ENCODE measurements around the gene CHCHD1.
A peak's percentile ranks its signal among the peaks of the same experiment; 100 is the strongest.

The CHCHD1 gene

DNA sequence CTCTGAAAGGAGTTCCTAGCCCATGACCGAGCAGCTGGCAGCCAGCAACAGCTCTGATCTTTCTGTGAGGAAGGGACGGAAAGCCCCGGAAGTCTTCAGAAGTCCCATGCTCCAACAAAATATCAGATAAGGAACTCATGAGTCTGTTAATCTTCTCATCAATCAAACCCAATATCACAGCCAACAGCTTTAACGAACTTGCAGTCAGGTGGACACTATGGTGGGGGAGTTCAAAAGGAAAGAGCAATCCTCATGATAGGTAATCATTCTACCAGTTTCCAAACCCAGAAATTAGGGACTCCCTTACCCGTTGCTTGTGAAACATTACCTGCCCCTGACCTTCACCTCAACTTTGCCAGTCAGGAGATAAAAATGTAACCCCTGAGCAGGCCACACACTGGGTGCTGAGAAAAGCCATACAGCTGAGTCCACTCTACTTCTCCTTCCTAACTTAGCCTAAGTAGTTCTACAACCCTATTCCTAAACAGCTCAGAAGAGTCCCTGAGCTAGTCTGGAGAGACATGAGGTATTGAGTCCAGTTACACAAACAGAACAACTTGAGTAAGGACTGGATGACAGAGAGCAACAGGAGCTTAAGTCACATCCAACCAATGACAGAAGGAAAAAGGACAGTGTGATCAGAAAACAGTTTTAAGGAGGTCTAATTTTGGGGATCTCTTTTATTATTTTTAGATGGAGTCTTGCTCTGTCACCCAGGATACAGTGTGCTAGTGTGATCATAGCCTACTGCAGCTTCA, 27.4 kb downstream of the CHCHD1 start:
- H3K4me3 Mint-ChIP-seq: peak overlapping the region; percentile 94
- H3K27me3 Mint-ChIP-seq: no peaks in the 10 kb centered on the region
- no peaks in the 10 kb centered on the region for H3K9me3 Mint-ChIP-seq (ENCODE audit: low read depth)
- peaks cover 9% of the 10 kb centered on the region for H3K36me3 Mint-ChIP-seq
- H3K4me1 Mint-ChIP-seq (ENCODE audit: low read depth): peaks cover 45% of the 10 kb centered on the region
- peak overlapping the region; percentile 83 for H3K27ac Mint-ChIP-seq

DNA sequence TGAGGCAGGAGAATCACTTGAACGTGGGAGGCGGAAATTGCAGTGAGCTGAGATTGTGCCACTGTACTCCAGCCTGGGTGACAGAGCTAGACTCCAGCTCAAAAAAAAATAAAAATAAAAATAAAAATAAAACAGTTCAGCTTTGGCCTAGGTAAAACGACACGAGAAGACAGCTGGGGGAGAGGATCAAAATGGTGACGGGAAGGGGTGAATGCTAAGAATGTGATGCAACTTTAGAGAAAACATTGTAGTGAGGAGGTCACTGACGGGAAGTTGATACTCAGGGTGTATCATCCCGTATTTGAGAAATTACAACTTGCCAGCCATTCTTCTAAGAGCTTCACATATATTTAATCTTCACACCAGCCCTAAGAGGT, 28.5 kb downstream of the CHCHD1 start:
- Mint-ChIP-seq H3K36me3 (peaks cover 9% of the 10 kb centered on the region), H3K4me1 (ENCODE audit: low read depth) (peaks cover 45% of the 10 kb centered on the region), H3K27me3 (no peaks in the 10 kb centered on the region), H3K4me3 (peak overlapping the region; percentile 94), H3K9me3 (ENCODE audit: low read depth) (no peaks in the 10 kb centered on the region), H3K27ac (peak overlapping the region; percentile 97)

GRCh38 chr10:73810735-73811465, 29.1 kb downstream of the CHCHD1 start:
- H3K27me3 Mint-ChIP-seq: no peaks in the 10 kb centered on the region
- H3K4me3 Mint-ChIP-seq: peak overlapping the region; percentile 94
- no peaks in the 10 kb centered on the region for H3K9me3 Mint-ChIP-seq (ENCODE audit: low read depth)
- peaks cover 39% of the 10 kb centered on the region for H3K4me1 Mint-ChIP-seq (ENCODE audit: low read depth)
- H3K27ac Mint-ChIP-seq: peak overlapping the region; percentile 97
- H3K36me3 Mint-ChIP-seq: peaks cover 6% of the 10 kb centered on the region

DNA sequence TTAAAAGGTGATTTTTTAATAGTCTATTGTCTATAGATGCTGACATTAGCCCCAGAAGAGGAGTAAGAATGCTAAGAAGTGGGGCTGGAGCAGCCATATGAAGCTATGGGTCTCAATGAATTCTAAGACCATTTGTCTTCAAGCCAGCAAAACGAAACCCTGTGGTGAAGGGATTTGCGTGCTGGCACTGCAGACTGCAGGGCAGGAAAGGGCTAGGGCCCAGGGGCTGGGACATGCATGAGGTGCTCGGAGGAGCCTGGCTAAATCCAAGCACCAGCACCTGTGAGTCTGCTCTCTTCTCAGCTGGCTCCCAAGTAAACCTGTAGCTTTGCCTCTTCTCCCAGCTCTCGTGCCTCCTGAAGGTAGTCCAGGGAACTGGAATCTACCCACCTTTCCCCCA, 30.8 kb downstream of the CHCHD1 start:
- H3K27me3 Mint-ChIP-seq: no peaks in the 10 kb centered on the region
- peaks cover 22% of the 10 kb centered on the region for H3K4me1 Mint-ChIP-seq (ENCODE audit: low read depth)
- no peaks in the 10 kb centered on the region for H3K9me3 Mint-ChIP-seq (ENCODE audit: low read depth)
- no peaks in the 10 kb centered on the region for H3K36me3 Mint-ChIP-seq
- H3K4me3 Mint-ChIP-seq: peak overlapping the region; percentile 60
- H3K27ac Mint-ChIP-seq: peak overlapping the region; percentile 70

GRCh38 chr10:73813333-73813732, 31.5 kb downstream of the CHCHD1 start:
- Mint-ChIP-seq H3K27me3 (no peaks in the 10 kb centered on the region), H3K4me3 (no peak overlapping the region), H3K4me1 (ENCODE audit: low read depth) (peaks cover 20% of the 10 kb centered on the region), H3K36me3 (no peaks in the 10 kb centered on the region), H3K27ac (no peak overlapping the region), H3K9me3 (ENCODE audit: low read depth) (no peaks in the 10 kb centered on the region)

GRCh38 chr10:73814276-73814895, 32.5 kb downstream of the CHCHD1 start:
- Mint-ChIP-seq H3K4me1 (ENCODE audit: low read depth) (peaks cover 12% of the 10 kb centered on the region), H3K4me3 (no peak overlapping the region), H3K36me3 (no peaks in the 10 kb centered on the region), H3K9me3 (ENCODE audit: low read depth) (no peaks in the 10 kb centered on the region), H3K27ac (no peak overlapping the region), H3K27me3 (no peaks in the 10 kb centered on the region)

GRCh38 chr10:73814896-73815718, 33.3 kb downstream of the CHCHD1 start:
- H3K9me3 Mint-ChIP-seq (ENCODE audit: low read depth): no peaks in the 10 kb centered on the region
- H3K27ac Mint-ChIP-seq: no peak overlapping the region
- no peaks in the 10 kb centered on the region for H3K36me3 Mint-ChIP-seq
- H3K4me1 Mint-ChIP-seq (ENCODE audit: low read depth): peaks cover 5% of the 10 kb centered on the region
- H3K27me3 Mint-ChIP-seq: no peaks in the 10 kb centered on the region
- H3K4me3 Mint-ChIP-seq: no peak overlapping the region

DNA sequence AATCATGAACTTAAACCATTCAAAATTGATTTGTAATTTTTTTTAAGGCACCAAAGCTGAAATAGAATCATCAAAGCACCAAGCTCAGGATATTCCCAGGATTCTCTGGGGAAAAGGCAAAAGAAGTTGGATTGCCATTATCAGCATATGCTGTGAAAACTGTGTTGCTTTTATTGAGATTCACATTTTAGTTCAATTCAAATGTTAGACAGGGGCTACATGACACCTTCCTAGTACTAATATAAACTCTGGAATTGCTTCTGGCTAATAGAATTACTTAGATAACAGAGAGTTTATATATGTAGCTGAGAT, 33.8 kb downstream of the CHCHD1 start:
- peaks cover under 1% of the 10 kb centered on the region for H3K4me1 Mint-ChIP-seq (ENCODE audit: low read depth)
- H3K9me3 Mint-ChIP-seq (ENCODE audit: low read depth): no peaks in the 10 kb centered on the region
- H3K36me3 Mint-ChIP-seq: no peaks in the 10 kb centered on the region
- H3K4me3 Mint-ChIP-seq: no peak overlapping the region
- H3K27me3 Mint-ChIP-seq: no peaks in the 10 kb centered on the region
- H3K27ac Mint-ChIP-seq: no peak overlapping the region

DNA sequence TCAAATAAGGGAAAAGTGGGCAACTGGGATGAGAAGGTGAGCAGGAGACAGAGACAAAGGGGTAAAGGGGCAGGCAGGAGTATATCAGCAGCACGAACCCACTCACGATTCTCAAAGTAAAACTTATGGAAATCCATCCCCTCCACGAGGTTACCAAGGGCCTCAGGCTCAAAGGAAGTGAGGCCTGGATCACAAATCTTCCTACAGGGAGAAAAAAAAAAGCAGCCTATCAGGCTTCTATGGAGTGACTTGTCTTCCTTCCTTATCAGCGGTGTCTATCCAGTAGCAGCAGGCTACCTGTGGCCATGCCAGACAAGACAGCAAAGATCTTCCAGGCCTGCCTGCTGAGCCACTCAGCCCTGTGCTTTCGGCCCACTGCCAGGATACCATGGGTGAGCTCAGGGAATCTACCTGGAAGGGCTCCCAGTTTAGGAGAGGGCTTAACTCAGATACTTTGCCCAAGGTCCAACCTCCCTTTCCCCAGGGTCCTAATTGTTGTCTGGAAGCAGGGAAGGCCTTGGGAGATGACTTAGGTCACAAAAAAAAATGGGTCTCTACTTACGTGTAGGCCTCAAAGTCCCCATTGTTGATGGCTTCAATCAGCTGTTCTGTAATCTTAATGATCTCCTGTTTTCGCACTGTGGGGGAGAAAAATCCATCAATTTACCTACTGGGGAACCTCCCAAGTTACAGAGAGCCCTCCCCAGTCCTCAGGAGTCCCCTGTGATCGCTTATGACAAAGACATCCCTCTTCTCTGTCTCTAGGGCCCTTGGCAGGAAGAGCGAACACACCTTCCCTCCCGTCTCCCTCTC, 35.3 kb downstream of the CHCHD1 start:
- H3K4me1 Mint-ChIP-seq (ENCODE audit: low read depth): no peaks in the 10 kb centered on the region
- no peaks in the 10 kb centered on the region for H3K27me3 Mint-ChIP-seq
- no peak overlapping the region for H3K4me3 Mint-ChIP-seq
- H3K27ac Mint-ChIP-seq: peak overlapping the region; percentile 54
- H3K36me3 Mint-ChIP-seq: no peaks in the 10 kb centered on the region
- H3K9me3 Mint-ChIP-seq (ENCODE audit: low read depth): no peaks in the 10 kb centered on the region

DNA sequence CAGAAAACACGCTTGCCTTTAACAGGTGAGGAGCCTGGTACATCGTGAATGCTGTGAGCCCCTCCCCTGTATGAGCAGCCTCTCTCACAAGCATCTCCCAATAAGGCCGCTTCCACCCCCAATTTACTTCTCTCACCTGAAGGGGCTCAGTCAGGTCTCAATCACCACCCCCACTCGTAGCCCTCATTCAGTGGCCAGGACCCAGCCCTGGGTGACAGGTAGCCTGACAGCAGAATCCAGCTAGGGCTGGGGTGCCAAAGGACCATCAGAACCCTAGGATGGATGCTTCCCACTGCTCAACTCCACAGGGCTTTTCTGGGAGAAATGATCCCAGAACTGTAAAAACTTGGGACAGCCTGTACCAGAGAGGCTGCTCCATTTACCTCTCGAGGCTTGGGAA, 36.0 kb downstream of the CHCHD1 start:
- Mint-ChIP-seq H3K4me1 (ENCODE audit: low read depth) (no peaks in the 10 kb centered on the region), H3K36me3 (no peaks in the 10 kb centered on the region), H3K27ac (peak overlapping the region; percentile 54), H3K4me3 (no peak overlapping the region), H3K9me3 (ENCODE audit: low read depth) (no peaks in the 10 kb centered on the region), H3K27me3 (no peaks in the 10 kb centered on the region)

DNA sequence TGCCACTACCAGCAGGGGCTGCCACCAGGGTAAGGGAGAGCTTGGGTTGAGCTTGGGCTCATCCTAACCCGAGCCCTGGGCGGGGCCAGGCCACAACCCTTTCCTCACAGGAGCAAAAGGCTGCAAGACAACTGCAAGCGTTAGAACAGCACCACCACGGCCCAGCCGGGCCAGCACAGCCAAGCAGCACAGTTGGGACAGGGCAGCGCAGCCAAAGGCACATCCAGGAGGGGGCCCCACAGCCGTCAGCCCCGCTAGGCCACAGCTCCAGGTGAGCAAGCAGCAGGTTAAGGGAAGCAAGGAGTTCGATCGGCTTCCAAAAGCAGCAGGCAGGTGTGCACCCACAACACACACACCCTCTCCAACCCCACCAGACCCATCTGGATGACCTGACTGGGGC, 36.6 kb downstream of the CHCHD1 start:
- H3K27ac Mint-ChIP-seq: no peak overlapping the region
- H3K27me3 Mint-ChIP-seq: no peaks in the 10 kb centered on the region
- H3K9me3 Mint-ChIP-seq (ENCODE audit: low read depth): no peaks in the 10 kb centered on the region
- H3K4me1 Mint-ChIP-seq (ENCODE audit: low read depth): no peaks in the 10 kb centered on the region
- no peak overlapping the region for H3K4me3 Mint-ChIP-seq
- H3K36me3 Mint-ChIP-seq: no peaks in the 10 kb centered on the region

GRCh38 chr10:73819081-73819480, 37.2 kb downstream of the CHCHD1 start:
- no peaks in the 10 kb centered on the region for H3K27me3 Mint-ChIP-seq
- H3K36me3 Mint-ChIP-seq: no peaks in the 10 kb centered on the region
- no peak overlapping the region for H3K27ac Mint-ChIP-seq
- H3K4me3 Mint-ChIP-seq: no peak overlapping the region
- H3K4me1 Mint-ChIP-seq (ENCODE audit: low read depth): no peaks in the 10 kb centered on the region
- H3K9me3 Mint-ChIP-seq (ENCODE audit: low read depth): no peaks in the 10 kb centered on the region

DNA sequence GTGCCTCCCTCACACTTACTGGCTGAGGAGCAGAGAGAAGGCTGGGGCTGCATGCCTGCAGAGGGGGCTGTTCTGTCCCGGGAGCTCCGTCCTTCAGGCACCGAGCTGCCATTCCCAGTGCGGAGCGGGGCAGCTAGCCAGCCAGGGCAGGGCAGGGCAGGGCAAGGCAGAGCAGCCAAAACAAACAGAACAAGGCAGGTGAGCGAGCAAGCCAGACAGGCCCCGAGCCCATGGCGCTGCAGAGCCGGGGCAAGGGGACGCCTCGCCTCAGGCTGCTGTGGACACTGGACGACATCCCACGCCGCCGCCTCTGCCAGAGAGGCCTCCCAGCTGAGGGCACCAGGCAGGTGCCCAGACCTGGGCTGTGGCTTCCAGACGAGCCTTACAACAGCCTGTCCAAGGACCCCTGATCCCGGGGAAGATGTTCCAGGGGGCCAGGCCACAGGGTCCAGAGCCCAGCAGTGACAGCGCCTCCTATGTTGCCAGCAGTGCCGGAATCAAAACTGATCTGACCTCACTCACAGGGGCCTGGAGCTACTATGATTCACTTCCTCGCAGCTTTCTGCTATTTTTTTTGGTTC, 37.8 kb downstream of the CHCHD1 start:
- H3K4me1 Mint-ChIP-seq (ENCODE audit: low read depth): no peaks in the 10 kb centered on the region
- no peaks in the 10 kb centered on the region for H3K9me3 Mint-ChIP-seq (ENCODE audit: low read depth)
- H3K4me3 Mint-ChIP-seq: no peak overlapping the region
- H3K27me3 Mint-ChIP-seq: no peaks in the 10 kb centered on the region
- H3K36me3 Mint-ChIP-seq: no peaks in the 10 kb centered on the region
- H3K27ac Mint-ChIP-seq: no peak overlapping the region

DNA sequence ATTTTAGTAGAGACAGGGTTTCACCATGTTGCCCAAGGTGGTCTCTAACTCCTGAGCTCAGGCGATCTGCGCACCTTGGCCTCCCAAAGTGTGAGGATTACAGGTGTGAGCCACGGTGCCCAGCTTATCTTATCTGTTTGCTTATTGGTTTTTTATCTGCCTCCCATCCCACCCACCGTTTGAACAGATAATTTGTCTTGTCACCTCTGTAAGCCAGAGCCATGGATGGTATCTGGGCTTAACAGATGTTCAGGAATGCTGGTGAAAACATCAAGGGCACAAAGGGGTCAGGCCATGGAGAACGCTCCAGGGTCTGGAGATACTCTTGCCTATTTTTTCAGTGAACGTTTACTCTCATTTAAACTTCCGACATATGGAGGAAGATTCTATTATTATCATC, 41.5 kb downstream of the CHCHD1 start:
- H3K9me3 Mint-ChIP-seq (ENCODE audit: low read depth): no peaks in the 10 kb centered on the region
- H3K4me1 Mint-ChIP-seq (ENCODE audit: low read depth): no peaks in the 10 kb centered on the region
- no peak overlapping the region for H3K4me3 Mint-ChIP-seq
- H3K27me3 Mint-ChIP-seq: no peaks in the 10 kb centered on the region
- H3K36me3 Mint-ChIP-seq: no peaks in the 10 kb centered on the region
- no peak overlapping the region for H3K27ac Mint-ChIP-seq
